22Rv1 (cell line): Measurements from ENCODE around the gene MGAT4B.

Experiments
- CTCF ChIP-seq: fragments of 450-650 bp; IDR thresholded peaks from 2 replicates; pipeline ENCODE4 v1.5.1; 2017; ENCODE audit warnings: mild to moderate bottlenecking
- ZFX ChIP-seq: fragments of 450-650 bp; IDR thresholded peaks from 2 replicates; pipeline ENCODE4 v1.6.1; 2017; ENCODE audit warnings: antibody characterized with exemption, borderline replicate concordance

GRCh38 chr5:179840321-179840720 lies 33.7 kb upstream of the MGAT4B start:
- TF ChIP-seq CTCF = no peak
- no peak for TF ChIP-seq ZFX
